HG02840 (cell line): Measurements from ENCODE around the gene AGXT2.
"Not testable (repeated sequence)": the region's sequence is repeated elsewhere in the genome, so short reads cannot be mapped to it uniquely, and the experiment has no call there.

Source experiments
- ATAC-seq: cut with Tn5 transposase; IDR thresholded peaks from one replicate; pipeline ENCODE4 v1.9.1; 2021; ENCODE audit warnings: mild to moderate bottlenecking, moderate library complexity, moderate number of reproducible peaks; ENCODE audit not compliant: unreplicated experiment, low FRiP score

AGXT2 gene

DNA sequence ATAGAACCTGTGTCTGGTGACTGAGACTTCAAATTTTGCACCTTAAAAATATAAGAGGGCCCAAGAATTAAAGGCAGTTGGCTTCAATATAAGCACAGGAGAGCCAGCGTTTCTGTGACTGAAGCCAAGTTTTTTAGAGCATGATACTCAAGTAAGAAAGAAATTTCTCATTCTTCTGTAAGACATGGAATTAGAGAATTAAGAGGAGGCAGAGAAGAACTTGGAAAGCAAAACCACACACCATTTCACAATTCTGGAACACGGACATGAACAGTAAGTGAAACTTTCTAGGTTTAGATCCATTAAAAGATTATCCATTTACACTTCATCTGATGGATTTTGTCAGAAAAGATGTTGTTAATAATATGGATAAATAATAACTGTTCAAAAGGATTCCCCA is 8.9 kb upstream of the AGXT2 start:
- no peak for ATAC-seq

DNA sequence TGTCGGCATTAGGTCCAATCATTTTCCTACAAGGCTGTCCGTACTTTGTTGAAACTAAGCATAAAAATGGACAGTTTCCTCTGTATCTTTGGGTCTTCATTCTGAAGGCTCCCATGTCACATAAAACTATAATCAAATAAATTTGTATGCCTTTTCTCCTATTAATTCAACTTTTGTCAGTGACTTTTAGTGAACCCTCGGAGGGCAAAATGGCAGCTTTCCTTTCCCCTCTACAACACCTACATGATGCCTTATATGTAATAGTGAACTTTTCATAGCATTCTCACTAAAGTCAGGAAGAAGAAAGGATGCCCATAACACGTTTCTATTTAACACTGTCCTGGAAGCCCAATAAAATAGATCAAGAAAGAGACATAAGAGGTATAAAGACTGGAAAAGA is 5.1 kb upstream of the AGXT2 start:
- ATAC-seq = no peak

DNA sequence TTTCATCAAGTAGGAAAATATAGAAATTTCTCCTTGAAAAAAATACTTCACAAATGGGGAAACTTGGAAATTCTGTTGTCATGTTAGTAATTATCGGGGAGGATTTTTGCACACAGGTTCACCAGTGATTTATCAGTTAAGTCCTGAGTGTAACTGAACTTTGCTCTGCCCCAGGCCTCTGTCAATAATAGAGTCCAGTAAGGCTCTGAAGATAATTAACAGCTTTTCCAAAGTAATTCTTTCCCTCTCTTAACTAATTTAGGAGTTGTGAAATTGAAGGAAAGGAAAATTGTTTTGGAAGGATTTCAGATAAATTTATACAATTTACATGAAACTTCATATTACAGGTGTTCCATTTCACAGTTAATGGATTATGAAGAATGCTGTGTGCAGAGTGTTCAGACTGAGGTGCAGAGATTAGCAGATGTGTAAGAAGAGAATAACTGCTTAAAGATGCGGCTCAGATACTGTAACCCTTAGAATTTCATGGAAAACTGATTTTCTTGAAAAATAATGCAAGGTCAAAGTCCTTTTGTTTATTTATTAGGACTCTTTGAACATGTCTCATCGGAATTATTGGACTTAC is 2.9 kb upstream of the AGXT2 start:
- no peak for ATAC-seq

DNA sequence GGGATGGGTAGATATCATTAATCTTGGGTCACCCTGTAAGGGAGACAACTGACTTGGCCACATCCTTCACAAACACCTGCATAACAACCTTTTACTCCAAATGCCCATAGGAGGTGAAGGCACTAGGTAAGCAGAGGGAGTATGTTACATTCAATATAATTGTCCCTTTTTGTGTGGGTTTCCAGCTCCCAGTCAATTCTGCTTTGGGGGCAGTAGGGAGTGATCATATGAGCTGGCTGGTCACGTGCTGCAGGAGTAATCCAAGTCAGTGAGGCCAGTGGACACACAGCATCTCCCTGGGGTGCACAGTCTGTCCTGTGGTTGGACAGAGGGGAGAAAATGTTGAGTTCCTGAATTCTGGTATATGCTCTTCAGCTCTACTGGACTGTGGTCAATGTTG is 1.2 kb upstream of the AGXT2 start:
- no peak for ATAC-seq

DNA sequence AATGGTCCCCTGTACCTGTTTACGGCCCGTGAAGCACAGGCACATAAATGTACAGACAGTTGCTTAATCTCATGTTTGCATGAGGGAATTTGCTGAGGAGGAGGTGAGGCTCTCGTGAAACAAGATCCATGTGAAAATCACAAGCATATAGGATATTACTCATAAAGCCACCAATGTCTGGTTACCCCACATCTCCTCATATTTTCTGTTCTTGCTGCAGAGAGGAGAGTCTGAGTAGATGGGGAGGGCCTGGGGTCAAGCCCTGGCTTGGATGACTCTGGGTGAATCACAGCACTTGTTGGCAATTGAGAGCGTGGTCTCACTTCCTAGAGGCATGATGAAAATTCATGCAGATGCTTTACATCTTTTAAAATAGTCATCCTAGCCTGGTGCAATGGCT is 975 bp downstream of the AGXT2 start:
- ATAC-seq = no peak

DNA sequence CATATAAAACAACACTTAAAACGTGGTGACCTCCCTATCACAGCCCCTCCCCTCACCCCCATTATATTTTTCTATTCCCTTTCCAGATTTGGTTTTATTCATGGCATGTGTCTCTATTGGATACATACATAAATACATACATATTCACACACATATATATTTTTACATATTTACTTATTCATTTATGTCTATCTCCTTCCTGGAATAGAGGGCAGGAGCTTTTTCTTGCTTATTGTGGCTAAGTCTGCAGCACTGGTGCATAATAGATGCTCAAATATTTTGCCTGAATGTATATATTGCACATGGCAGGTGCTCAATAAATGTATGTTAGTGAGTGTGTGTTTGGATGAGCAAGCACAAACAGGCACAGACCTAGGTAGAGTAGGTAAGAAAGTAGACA is 2.5 kb downstream of the AGXT2 start:
- no peak for ATAC-seq

DNA sequence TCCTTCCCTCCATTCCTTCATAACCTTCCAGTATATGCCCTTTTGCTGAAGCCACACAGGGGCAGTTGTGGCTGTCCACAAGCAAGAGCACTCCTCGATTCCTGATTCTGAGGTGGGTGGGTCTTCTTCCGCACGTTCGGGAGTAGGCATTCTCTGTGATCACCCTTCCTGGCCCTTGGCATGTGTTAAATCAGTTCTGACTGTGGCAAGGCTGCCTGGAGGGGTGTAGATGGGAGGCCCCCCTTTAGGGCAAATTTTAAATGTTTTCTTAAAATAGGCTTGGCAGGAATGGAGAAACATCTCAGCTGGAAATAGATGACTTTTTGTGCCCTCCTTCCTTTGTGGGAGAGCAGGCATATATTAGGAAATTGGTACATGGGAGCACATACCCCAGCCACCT is 3.1 kb downstream of the AGXT2 start:
- no peak for ATAC-seq

DNA sequence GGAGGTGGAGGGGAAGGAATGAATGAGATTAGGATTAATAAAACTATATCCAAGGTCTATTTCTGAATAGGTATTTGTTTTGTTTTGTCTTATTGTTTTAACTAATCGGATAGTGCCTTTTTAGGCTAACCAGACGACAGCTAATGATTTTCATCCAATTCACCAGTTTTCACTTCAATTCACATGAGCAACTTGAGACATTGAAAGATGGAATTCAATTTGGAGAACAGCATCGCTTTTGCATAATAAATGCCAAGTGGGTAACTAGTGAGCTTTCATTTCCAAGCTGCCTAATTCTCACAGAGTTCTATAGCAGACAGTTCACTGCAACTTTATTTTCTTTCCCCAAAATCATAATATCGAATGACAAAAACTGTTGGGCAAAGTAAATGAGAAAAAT is 5.0 kb downstream of the AGXT2 start:
- ATAC-seq = no peak

DNA sequence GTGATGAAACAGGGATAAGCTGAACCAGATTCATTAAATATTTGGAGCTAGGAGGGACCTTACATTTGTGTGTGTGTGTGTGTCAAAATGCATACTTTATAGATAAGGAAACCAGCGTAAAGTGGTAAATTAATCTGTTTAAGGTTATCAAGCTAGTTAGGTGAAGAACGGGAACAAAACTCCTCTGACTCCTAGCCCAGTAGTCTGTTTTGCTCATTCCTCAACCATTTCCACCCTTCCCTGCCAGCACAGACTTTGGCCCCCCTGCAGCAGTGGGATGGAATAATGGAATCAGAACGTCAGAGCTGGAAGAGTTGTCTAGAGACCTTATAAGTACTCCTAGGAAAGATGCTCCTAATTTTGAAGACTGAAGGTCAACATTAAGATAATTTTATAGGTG is 6.5 kb downstream of the AGXT2 start:
- ATAC-seq = no peak

DNA sequence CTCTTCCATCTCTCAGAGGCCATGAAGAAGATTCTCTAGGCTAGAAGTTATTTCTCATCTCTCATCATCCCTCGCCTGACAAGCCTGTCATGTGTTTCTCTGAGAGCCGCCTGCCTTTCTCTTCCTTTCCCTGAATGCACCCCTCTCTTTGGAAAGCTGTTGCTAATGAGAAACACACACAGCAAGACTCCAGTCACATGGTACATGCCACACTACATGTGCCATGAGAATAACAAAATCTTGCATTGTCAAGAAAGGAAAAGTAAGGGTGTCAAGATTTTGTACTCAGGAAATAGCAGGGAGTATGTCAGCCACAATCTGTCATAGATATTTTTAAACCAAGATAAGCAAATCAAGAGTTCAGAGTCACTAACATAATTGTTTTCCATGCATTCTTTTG is 8.9 kb downstream of the AGXT2 start:
- no peak for ATAC-seq

DNA sequence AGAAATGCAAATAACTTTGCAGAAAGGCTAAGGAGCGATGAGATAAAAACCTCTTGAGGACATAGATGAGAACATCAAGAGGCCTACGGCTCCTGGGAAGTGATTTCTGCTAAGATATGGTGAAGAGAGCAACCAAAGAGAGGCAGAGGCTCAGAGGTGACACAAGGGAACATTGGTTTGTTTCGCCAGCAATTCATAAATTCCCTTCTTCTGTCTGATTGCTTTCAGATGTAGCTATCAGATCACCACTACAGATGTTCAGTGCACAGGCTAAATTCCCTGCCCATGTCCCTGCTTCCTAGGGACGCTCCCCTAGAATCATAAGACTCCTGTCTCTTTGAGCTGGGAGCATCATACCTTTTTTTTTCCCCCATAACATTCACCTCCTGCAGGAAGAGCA is 11.2 kb downstream of the AGXT2 start:
- ATAC-seq = no peak

DNA sequence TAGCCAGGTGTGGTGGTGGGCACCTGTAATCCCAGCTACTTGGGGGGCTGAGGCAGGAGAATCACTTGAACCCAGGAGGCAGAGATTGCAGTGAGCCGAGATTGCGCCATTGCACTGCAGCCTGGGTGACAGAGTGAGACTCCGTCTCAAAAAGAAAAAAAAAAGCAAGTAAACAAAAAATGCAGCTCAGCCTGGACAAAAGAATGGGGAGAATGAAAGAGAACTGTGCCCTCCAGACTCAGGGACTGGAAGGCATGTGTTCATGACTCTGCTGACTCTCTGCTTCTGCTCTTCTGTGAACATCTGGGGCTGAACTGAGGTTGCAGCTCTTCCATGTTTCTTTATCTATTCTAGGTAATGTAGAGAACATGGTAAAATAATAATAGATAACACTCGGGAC is 11.8 kb downstream of the AGXT2 start:
- not testable (repeated sequence) for ATAC-seq

DNA sequence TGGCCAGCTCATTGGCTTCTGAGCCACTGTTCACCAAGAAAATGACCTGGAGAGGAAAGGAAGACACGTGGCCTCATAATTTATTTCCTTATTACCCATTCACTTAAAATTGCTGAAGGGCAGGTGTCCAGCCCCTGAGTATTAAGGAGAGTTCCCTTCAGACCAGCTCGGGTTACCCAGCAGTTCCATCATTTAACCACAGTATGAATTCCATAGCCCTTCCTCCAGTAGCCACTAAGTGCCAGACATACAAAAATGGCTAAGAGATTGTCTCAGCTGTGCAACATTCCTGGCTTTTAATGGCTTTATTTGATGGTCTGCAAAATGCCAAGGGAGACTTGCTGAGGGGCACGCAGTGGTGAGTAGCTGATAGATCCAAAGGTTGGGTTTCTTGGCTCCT is 12.5 kb downstream of the AGXT2 start:
- ATAC-seq = no peak

DNA sequence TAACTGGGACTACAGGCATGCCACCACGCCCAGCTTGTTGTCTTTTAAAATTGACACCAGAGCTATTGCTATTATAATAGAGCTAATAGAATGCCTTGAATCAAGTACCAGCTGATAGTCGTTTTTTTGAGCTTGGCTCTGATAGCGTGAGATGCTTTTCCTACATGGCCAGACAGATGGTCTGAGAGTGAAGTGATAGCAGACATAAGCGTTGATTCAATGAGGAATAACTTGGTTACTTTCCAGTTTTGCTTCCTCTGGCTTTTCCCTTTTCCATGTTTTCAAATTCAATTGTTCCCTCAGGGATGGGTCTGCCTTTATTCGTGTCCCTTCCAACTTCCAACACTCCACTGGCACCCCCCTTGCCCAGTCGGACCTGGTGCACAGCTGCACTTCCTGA is 15.4 kb downstream of the AGXT2 start:
- no peak for ATAC-seq

DNA sequence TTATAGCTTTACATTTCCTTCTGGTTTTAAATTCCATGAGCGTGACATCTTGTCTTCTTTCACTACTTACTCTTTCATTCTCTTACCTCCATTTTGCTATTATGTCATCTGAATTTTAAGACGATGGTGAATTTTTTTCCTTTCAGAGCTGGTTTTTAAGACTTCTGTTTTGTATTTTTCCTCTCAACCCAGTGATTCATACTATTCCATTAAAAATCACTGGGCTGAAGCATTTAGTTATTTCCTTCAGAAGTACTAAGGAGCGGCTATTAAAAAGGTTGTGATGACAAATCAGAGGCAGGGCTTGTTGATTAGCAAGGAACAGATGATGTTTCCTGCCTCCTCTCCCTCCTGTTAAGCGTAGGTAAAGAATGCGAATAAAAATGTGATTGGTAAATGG is 16.5 kb downstream of the AGXT2 start:
- ATAC-seq = no peak

DNA sequence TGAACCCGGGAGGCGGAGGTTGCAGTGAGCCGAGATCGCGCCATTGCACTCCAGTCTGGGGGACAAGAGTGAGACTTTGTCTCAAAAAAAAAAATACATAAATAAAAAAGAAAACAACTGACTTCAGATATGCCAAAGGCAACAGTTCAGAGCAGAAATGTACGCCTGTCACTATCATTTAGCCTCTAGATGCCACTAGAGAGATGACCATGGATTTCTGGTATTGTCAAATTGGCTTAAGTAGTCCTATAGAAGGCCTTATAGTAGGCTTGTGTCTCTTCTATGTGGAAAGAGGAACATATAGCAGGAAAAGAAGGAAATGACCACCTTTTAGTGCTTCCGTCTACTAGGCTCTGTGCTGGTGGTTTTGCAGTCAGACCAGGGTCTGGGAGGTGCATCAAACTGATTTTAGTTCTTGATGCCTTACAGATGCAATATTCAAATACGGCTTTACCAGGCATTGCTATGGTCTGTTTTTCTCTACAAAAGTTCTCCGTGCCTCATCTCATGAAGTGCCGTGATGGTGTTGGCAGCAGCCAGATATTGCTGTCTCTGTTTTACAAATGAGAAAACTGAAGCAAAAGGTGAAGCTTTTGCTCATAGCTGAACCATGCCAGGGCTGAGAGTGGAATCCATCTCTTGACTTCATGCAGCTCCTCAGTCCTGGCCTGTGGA is 17.2 kb downstream of the AGXT2 start:
- no peak for ATAC-seq

DNA sequence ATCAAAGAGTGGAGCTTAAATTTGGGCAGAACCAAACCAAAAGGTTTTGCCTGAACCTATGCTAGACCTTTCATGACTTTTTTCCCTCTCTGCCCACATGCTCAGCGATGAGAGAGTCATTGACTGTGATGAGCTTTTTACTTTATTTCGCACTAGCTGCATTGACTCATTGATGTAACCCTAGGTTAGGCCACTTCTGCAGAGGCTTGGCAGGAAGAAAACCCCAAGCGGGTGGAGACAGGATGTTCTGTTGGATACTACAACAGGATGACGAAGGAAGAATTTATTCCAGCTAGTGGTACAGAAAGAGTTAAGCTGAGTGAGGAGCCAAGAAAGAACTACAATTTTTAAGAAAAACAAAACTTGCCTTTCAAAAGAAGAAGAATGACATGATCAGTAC is 18.4 kb downstream of the AGXT2 start:
- no peak for ATAC-seq

DNA sequence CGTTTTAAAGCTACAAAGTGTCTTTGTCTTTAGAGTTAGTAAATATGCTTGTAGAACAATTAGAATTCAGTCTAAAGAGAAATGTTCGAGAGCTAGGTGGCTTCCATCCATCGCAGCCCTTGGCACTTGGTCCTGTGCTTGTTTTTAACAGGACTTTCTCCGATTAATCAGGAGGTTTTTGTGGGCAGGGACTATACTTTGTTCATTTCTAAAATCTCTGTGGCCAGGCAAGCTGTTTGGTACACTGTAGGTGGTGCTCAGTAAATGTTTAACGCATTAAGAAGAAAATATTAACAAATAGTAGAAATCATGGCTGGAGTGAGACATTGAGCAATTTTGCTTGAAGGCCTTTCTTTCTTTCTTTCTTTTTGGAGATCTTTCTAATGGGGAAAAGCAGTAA is 20.8 kb downstream of the AGXT2 start:
- no peak for ATAC-seq

DNA sequence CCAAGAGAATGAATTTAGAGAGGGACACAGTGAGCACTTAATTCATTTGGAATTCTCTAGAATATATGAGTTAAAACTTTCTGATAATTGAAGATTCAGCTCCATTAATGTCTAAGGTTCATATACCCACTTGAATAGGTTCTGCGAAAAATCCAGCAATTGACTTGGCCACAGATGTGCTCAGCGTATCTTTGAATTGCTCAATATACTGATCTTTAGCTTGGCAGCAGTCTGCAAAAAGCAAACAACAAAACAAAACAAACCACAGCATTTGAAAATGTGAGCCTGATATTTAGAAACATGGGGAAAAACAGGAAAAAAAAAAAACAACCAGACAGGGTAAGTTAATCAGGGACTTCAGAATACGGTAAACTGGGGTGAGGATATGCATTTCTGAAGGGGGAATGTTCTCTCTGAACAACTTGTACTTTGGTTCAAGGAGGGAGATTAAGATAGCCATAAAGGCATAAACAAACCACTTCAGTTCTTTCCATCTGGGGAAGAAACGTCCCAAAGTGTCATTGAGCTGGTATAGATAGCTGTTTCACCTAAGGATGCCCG is 21.4 kb downstream of the AGXT2 start:
- no peak for ATAC-seq

DNA sequence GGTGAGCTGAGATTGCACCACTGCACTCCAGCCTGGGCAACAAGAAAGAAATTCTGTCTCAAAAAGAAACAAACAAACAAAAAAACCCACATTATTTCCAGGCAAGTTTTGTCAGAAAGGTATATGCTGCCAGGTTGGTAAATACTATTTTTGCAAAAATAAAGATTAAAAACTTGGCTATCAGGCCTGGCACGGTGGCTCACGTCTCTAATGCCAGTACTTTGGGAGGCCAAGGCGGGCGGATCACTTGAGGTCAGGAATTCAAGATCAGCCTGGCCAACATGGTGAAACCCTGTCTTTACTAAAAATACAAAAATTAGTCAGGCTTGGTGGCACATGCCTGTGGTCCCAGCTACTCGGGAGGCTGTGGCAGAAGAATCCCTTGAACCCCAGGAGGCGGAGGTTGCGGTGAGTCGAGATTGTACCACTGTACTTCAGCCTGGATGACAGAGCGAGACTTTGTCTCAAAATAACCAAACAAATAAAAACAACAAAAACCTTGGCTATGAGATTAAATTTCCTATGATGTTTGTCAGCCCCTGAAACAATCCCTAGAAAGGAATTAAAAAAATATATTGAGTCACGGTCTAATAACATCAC is 22.7 kb downstream of the AGXT2 start:
- no peak for ATAC-seq

DNA sequence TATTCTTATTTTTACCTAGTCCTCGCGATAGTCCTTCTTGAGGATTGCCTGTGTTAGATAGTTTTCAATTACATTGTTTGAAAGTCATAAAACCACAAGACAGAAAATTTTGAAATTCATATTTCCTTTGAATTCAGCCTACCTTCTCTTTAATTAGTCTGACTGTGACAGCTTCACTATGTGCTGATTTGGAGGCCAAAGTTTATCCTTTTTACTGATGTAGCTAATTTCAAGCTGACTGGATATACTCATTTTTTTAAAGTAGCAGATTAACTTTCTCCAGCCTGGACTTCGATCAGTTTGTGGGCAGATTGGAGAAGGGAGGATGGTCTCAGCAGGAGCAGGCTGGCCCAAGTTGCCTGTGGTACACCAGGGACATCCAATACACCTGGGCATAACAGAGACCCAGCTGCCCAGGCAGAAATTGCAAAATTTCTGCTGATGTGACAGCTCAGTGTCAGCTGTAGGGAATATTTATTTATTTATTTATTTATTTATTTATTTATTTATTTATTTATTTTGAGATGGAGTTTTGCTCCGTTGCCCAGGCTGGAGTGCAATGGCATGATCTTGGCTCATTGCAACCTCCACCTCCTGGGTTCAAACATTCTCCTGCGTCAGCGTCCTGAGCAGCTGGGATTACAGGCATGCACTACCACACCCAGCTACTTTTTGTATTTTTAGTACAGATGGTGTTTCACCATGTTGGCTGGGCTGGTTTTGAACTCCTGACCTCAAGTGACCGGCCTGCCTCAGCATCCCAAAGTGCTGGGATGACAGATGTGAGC is 24.2 kb downstream of the AGXT2 start:
- no peak for ATAC-seq
